Liver (tissue), 9 donors: ENCODE measurements around the gene ST6GALNAC3. TPM values are rescaled to one million over a fixed set of nuclear protein-coding genes. Genes with fewer than 3 reads are reported as not detected.

ENCODE experiments used
- DNase-seq: peaks from one replicate; pipeline ENCODE4 v3.0.0-alpha.2; 2017; ENCODE audit warnings: low spot score
- H3K27ac ChIP-seq, 2 donors: one replicate each; pipeline ENCODE4 v1.7.0; 2013; ENCODE audit warnings: inconsistent platforms in 2 of 2, low read length in 2 of 2, control low read depth in 1 of 2, low read depth in 1 of 2, mild to moderate bottlenecking in 1 of 2
- H3K27me3 ChIP-seq, 4 donors: one replicate each; pipeline versions ENCODE4 v1.6.1 to v1.7.0; 2013; ENCODE audit warnings: low read length in 3 of 4, inconsistent platforms in 1 of 4, mild to moderate bottlenecking in 1 of 4, moderate library complexity in 1 of 4; ENCODE audit not compliant: control insufficient read depth in 4 of 4, insufficient read depth in 4 of 4
- H3K36me3 ChIP-seq, 4 donors: one replicate each; pipeline versions ENCODE4 v1.6.1 to v1.7.0; 2013; ENCODE audit warnings: low read length in 3 of 4, mild to moderate bottlenecking in 3 of 4, low read depth in 1 of 4, moderate library complexity in 1 of 4; ENCODE audit not compliant: control insufficient read depth in 4 of 4, insufficient read depth in 3 of 4
- H3K4me1 ChIP-seq, 4 donors: one replicate each; pipeline versions ENCODE4 v1.6.1 to v1.7.0; 2013; ENCODE audit warnings: low read length in 3 of 4, mild to moderate bottlenecking in 3 of 4, moderate library complexity in 1 of 4; ENCODE audit not compliant: control insufficient read depth in 4 of 4, insufficient read depth in 4 of 4
- H3K4me3 ChIP-seq, 3 donors: one replicate each; pipeline versions ENCODE4 v1.6.1 to v1.7.0; 2013; ENCODE audit warnings: low read length in 3 of 3, control low read depth in 1 of 3, low read depth in 1 of 3, mild to moderate bottlenecking in 1 of 3
- H3K9ac ChIP-seq, 2 donors: one replicate each; pipeline ENCODE4 v1.7.0; 2013; ENCODE audit warnings: low read length in 2 of 2, mild to moderate bottlenecking in 2 of 2, moderate library complexity in 2 of 2, control low read depth in 1 of 2, low read depth in 1 of 2
- H3K9me3 ChIP-seq, 4 donors: one replicate each; pipeline versions ENCODE4 v1.6.1 to v1.7.0; 2013; ENCODE audit warnings: low read length in 3 of 4; ENCODE audit not compliant: control insufficient read depth in 4 of 4
- ATF3 ChIP-seq: IDR thresholded peaks from 2 replicates; pipeline ENCODE4 v1.6.1; 2016; ENCODE audit warnings: antibody characterized with exemption
- CTCF ChIP-seq: fragments of 150-350 bp; IDR thresholded peaks from 2 replicates; pipeline ENCODE4 v1.5.1; 2017; ENCODE audit warnings: improper control_type of control experiment, low read depth, low read length; ENCODE audit not compliant: missing input control
- EGR1 ChIP-seq, 2 donors: IDR thresholded peaks; 2 replicates each; pipeline ENCODE4 v1.6.1; 2016 to 2018; ENCODE audit warnings: antibody characterized with exemption in 2 of 2, low read depth in 2 of 2
- FOXA1 ChIP-seq: IDR thresholded peaks from 2 replicates; pipeline ENCODE4 v1.6.1; 2016; ENCODE audit warnings: antibody characterized with exemption
- FOXA2 ChIP-seq: IDR thresholded peaks from 2 replicates; pipeline ENCODE4 v1.6.1; 2016; ENCODE audit warnings: antibody characterized with exemption
- GABPA ChIP-seq, 2 donors: IDR thresholded peaks in 1 of 2; conservative IDR thresholded peaks in 1 of 2; 2 replicates each; pipeline ENCODE4 v1.6.1; 2016; ENCODE audit warnings: antibody characterized with exemption in 2 of 2, mild to moderate bottlenecking in 1 of 2, moderate library complexity in 1 of 2
- HNF4A ChIP-seq, 2 donors: conservative IDR thresholded peaks; 2 replicates each; pipeline ENCODE4 v1.6.1; 2016; ENCODE audit warnings: antibody characterized with exemption in 2 of 2, mild to moderate bottlenecking in 2 of 2
- HNF4G ChIP-seq: IDR thresholded peaks from 2 replicates; pipeline ENCODE4 v1.6.1; 2016; ENCODE audit warnings: antibody characterized with exemption
- JUND ChIP-seq, 2 donors: IDR thresholded peaks; 2 replicates each; pipeline ENCODE4 v1.6.1; 2016; ENCODE audit warnings: antibody characterized with exemption in 2 of 2
- RAD21 ChIP-seq, 2 donors: IDR thresholded peaks; 2 replicates each; pipeline ENCODE4 v1.6.1; 2016; ENCODE audit warnings: antibody characterized with exemption in 2 of 2, mild to moderate bottlenecking in 2 of 2
- REST ChIP-seq: IDR thresholded peaks from 2 replicates; pipeline ENCODE4 v1.6.1; 2016; ENCODE audit warnings: antibody characterized with exemption, mild to moderate bottlenecking
- RXRA ChIP-seq, 2 donors: IDR thresholded peaks; 2 replicates each; pipeline ENCODE4 v1.6.1; 2017 to 2018; ENCODE audit warnings: antibody characterized with exemption in 2 of 2, mild to moderate bottlenecking in 1 of 2
- SP1 ChIP-seq: IDR thresholded peaks from 2 replicates; pipeline ENCODE4 v1.6.1; 2018; ENCODE audit warnings: antibody characterized with exemption, mild to moderate bottlenecking
- TAF1 ChIP-seq: conservative IDR thresholded peaks from 2 replicates; pipeline ENCODE4 v1.6.1; 2016; ENCODE audit warnings: antibody characterized with exemption, mild to moderate bottlenecking
- YY1 ChIP-seq: IDR thresholded peaks from 2 replicates; pipeline ENCODE4 v1.6.1; 2016; ENCODE audit warnings: antibody characterized with exemption, mild to moderate bottlenecking
- ZBTB33 ChIP-seq: IDR thresholded peaks from 2 replicates; pipeline ENCODE4 v1.6.1; 2016; ENCODE audit warnings: antibody characterized with exemption
- WGBS: extraction: QIAGEN DNeasy Blood & Tissue Kit; methylation state at CpG from one replicate; pipeline ENCODE4 v1.1.7; 2013; 5-methylcytosine and 5-hydroxymethylcytosine counted together
- polyA plus RNA-seq, 2 donors: library from polyadenylated mRNA; stranded (reverse) in 1 of 2; unstranded in 1 of 2; fragments of 200-250 nt in 1 of 2; fragments of >200 nt in 1 of 2; fragmentation: Nextera tagmentation in 1 of 2; extraction: Ambion mirVana in 1 of 2; gene quantifications; one replicate each; pipeline versions ENCODE4 v1.2.1 to v1.2.3, GENCODE V29; 2013 to 2015
- total RNA-seq, 2 donors: library from RNA; depleted of rRNA; stranded (reverse); fragments of >200 nt; gene quantifications; one replicate each; pipeline ENCODE4 v1.2.3, GENCODE V29; 2014
- donor health status: healthy.
- donor health status: healthy.
- donor health status: healthy.
- donor health status: healthy.
- donor health status: healthy.

ST6GALNAC3 gene
- total and polyA plus RNA-seq, 4 donors, result 1.2 to 5.0 (median 3.2) TPM

- WGBS, result 86% methylated on average over 2 of the region's 2 CpGs
- no peak overlapping the region for H3K4me3 ChIP-seq
- TF ChIP-seq TAF1 (no peak), SP1 (no peak), REST (no peak), FOXA1 (no peak), ATF3 (no peak), ZBTB33 (no peak), CTCF (no peak), JUND (IDR thresholded peaks at IDR 0.05) (no peak), FOXA2 (no peak), RAD21 (IDR thresholded peaks at IDR 0.05) (no peak)
- no peaks in the 10 kb centered on the region for H3K4me1 ChIP-seq
- no peaks in the 10 kb centered on the region for H3K9me3 ChIP-seq
- H3K27me3 ChIP-seq, result no peaks in the 10 kb centered on the region
- no peak for DNase-seq
- no peak overlapping the region for H3K9ac ChIP-seq
- H3K27ac ChIP-seq, result no peak overlapping the region
- H3K36me3 ChIP-seq, result no peaks in the 10 kb centered on the region
Measured at GRCh38 chr1:76257823-76258222, 183.3 kb downstream of the ST6GALNAC3 start.

GRCh38 chr1:76259270-76259669 lies 184.7 kb downstream of the ST6GALNAC3 start:
- no peaks in the 10 kb centered on the region for H3K27me3 ChIP-seq
- no peaks in the 10 kb centered on the region for H3K4me1 ChIP-seq
- no peak overlapping the region for H3K9ac ChIP-seq
- no peak overlapping the region for H3K27ac ChIP-seq
- H3K4me3 ChIP-seq, result no peak overlapping the region
- H3K9me3 ChIP-seq, result no peaks in the 10 kb centered on the region
- DNase-seq, result no peak
- WGBS, result 50% methylated on average over 1 of the region's 1 CpG
- no peaks in the 10 kb centered on the region for H3K36me3 ChIP-seq
- TF ChIP-seq GABPA (IDR thresholded peaks at IDR 0.05 in 1 of 2, conservative IDR thresholded peaks at IDR 0.05 in 1 of 2), result no peak
- no peak for TF ChIP-seq REST
- TF ChIP-seq YY1, result no peak
- no peak for TF ChIP-seq CTCF
- no peak for TF ChIP-seq JUND (IDR thresholded peaks at IDR 0.05)
- TF ChIP-seq ATF3, result no peak
- TF ChIP-seq ZBTB33, result no peak
- no peak for TF ChIP-seq EGR1 (IDR thresholded peaks at IDR 0.05; ENCODE audit: low read depth in 2 of 2)
- TF ChIP-seq FOXA1, result no peak
- TF ChIP-seq RXRA (IDR thresholded peaks at IDR 0.05), result no peak
- no peak for TF ChIP-seq HNF4G
- TF ChIP-seq HNF4A (conservative IDR thresholded peaks at IDR 0.05), result no peak
